HG02870 (cell line): ENCODE results near the gene RGL3.
"Not testable (repeated sequence)": the region's sequence is repeated elsewhere in the genome, so short reads cannot be mapped to it uniquely, and the experiment has no call there.

Experiments used
- ATAC-seq: cut with Tn5 transposase; IDR thresholded peaks from one replicate; pipeline ENCODE4 v1.9.1; 2021; ENCODE audit warnings: mild to moderate bottlenecking, moderate library complexity; ENCODE audit not compliant: unreplicated experiment

RGL3 gene

DNA sequence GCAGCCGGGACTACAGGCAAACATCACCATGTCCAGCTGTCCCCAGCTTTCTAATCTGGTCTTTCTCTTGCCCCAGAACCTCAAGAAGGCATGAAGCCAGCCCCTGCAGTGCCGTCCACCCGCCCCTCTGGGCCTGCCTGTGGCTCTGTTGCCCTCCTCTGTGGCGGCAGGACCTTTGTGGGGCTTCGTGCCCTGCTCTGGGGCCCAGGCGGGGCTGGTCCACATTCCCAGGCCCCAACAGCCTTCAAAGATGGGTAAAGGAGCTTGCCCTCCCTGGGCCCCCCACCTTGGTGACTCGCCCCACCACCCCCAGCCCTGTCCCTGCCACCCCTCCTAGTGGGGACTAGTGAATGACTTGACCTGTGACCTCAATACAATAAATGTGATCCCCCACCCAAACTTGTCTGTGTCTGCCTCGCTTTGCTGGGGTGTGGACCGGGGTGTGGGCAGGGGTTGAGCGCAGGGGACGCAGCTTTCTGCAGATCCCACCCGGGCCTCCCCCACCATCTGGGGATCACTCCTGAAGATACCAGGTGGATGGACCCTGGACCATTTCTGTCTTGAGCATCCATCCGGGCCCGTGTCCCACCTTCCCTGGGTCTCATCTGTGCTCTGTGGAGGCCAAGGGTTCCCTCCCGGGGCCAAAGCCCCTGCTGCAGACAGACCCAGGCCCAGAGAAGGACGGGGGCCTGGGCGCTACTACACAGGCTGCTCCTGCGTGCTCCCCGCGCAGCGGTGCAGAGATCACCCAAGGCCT is 31.6 kb upstream of the RGL3 start:
- ATAC-seq, result no peak

DNA sequence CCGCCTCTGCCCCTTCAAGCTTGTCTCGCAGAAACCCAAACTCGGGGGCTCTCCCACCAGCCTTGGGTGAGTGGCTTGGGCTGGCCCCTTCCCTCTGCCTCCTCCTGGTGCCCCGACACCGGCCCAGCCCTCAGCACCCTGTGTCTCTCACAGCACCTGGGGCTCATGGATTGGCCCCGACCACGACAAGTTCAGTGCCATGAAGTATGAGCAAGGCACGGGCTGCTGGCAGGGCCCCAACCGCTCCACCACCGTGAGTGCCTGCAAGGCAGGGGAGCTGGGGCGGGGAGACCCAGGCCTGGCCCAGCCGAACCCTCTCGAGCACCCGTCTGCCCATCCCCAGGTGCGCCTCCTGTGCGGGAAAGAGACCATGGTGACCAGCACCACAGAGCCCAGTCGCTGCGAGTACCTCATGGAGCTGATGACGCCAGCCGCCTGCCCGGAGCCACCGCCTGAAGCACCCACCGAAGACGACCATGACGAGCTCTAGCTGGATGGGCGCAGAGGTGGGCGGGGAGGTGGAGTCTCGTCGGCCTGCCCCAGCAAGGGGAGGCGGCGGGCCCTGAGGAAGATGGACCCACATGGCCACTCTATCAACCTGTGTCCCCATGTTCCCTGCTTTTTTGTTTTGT is 29.9 kb upstream of the RGL3 start:
- no peak for ATAC-seq

DNA sequence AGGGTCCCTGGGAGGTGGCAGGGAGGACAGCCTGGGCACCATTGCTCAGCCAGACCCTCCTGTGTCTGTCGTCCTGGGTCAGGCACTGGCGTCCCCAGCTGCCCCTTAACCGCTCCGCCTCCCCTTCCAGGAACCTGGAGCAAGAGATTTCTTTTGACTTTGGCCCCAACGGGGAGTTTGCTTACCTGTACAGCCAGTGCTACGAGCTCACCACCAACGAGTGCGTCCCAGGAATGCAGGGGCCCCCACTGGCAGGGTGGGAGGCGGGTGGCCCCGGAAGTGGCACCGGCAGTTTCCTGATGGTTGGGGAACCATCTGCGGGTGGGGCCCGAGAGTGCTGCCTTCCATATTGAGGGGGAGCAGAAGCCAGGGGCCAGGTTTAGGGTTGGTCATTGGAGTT is 29.3 kb upstream of the RGL3 start:
- ATAC-seq, result no peak

DNA sequence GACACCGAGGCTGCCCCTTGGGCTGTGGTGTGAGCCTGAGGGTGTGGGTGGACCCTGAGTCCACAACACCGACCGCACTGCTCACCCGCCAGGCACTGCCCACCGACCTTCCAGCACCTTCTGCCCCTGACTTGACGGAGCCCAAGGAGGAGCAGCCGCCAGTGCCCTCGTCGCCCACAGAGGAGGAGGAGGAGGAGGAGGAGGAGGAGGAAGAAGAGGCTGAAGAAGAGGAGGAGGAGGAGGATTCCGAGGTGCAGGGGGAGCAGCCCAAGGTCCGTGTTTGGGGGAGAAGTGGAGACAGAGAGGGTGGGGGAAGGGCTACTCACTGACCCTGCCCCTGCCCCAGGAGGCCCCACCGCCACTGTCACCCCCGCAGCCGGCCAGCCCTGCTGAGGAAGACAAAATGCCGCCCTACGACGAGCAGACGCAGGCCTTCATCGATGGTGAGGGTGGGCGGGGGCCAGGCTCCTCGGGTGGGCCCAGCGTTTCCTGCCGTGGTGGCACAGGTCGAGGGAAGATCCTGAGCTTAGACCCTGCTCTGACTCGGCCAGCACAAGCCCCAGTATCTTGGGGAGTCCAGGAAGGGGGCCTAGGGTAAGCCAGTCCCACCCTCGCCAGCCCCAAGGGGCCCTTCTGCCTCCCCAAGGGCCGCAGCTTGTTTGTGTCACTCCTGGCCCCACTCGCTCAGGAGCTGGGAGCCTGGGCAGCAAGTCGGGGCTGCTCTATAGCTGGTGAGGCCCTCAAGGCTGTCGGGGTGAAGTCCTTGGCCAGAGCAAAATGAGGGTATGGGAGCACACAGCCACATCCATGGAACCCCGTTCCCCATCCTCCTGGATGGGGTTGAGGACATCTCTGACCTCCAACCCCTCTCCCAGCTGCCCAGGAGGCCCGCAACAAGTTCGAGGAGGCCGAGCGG is 28.5 kb upstream of the RGL3 start:
- no peak for ATAC-seq

DNA sequence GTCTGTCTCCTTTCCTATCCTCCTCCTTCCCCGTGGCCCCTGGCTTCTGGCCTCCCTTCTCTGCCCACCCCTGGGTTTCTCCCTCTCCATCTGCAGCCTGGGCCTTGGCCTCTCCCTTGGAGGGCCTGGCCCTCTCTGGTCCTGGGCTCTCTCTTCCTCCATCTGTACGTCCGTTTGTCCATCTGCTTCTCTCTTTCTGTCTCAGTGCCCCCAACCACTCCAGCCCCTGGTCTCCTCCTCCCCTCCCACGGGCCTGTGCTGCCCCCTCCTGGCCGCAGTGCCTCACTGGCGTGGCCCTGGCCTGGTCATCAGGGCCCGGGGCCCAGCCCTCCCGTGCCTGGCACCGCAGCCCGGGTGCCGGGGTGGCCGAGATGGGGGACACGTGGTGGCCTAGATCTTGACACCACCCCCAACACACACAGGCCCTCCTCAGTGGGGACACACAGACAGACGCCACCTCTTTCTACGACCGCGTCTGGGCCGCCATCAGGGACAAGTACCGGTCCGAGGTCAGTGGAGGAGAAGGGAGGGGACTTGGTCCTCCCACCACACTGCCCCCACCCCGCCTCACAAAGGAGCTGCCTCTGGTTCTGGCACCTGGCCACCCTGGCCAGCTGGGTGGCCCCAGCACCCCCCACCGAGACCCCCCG is 27.7 kb upstream of the RGL3 start:
- no peak for ATAC-seq

DNA sequence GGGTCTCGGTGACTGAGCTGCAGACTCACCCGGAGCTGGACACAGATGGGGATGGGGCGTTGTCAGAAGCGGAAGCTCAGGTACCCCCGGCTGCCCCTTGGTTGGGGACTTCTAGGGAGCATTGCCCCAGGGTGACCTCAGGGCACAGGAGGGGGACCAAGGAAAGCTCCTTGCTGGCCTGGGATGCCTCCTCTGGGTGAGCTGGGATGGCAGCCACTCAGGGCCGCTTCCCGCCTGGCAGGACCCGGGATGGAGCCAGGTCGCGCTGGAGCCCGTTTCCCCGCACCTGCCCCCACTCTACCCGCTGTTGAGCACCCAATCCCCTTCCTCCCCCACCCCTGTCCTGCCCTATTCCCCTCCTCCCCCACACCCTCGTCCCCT is 27.1 kb upstream of the RGL3 start:
- ATAC-seq, result no peak

DNA sequence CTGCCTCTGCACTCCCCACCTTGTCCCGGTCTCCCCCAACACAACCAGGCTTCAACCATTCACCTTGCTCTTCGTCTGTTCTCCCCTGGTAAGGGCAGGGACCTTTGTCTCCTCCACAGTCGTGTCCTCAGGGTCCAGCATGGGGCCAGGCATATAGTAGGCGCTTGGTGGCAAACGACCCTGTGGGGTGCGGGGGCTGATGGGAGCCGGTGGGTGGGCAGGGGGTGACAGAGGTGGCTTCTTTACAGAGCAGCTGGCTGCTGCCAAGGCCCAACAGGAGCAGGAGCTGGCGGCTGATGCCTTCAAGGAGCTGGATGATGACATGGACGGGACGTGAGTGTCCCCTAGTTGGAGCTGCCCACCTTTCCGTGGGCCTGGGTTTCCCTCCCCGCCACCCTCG is 26.0 kb upstream of the RGL3 start:
- ATAC-seq, result no peak

DNA sequence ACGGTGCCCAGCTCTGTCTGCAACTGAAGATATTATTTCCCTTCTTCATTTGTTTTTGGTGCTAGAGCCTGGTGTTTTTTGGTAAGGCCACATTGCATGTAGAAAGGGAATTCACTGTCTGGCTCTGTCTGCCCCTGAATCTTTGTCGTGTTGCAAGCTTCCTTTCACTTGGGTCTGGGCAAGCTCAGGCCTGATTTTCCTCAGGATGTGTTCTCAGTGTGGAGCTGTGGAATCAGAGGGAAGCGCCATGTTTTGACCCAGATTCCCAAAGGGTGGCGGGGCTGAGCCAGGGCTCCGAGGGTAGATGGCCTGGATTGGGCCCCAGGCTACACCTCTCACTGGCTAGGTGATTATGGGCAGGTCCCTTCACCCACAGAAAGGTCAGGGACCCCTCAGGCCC is 24.9 kb upstream of the RGL3 start:
- no peak for ATAC-seq

DNA sequence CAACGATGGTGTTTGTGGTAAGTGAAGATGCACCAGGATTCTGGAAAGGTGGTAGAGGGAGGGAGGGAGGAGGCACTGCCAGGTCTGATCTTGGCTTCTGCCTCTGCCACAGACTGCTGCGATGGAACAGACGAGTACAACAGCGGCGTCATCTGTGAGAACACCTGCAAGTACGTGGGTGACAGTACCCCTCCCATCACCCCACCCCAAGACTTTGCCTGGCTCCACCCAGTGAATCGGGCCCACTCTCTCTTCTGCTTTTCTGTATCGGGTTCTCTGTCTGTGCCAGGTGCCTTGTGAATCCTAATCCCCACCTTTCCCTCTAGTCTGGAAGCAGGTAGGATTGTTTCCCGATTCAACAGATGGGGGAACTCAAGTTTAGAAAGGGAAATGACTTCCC is 18.8 kb upstream of the RGL3 start:
- no peak for ATAC-seq

DNA sequence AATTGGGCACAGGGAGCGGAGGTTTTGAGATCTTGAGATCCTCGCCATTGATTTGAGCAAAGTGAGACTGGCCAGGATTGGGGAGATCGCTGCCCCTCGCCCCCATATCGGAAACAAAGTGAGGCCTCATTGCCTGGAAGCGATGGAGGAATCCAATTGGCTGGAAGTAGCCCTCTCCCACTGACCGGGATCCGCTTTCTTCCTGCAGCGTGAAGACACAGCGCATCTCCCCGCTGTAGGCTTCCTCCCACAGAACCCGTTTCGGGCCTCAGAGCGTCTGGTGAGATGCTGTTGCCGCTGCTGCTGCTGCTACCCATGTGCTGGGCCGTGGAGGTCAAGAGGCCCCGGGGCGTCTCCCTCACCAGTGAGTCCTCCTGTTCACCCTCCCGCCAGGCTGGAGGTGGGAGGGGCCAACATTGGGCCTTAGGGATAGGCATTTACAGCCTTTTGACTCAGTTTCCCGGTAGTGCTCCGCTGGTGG is 16.8 kb upstream of the RGL3 start:
- ATAC-seq, result no peak

DNA sequence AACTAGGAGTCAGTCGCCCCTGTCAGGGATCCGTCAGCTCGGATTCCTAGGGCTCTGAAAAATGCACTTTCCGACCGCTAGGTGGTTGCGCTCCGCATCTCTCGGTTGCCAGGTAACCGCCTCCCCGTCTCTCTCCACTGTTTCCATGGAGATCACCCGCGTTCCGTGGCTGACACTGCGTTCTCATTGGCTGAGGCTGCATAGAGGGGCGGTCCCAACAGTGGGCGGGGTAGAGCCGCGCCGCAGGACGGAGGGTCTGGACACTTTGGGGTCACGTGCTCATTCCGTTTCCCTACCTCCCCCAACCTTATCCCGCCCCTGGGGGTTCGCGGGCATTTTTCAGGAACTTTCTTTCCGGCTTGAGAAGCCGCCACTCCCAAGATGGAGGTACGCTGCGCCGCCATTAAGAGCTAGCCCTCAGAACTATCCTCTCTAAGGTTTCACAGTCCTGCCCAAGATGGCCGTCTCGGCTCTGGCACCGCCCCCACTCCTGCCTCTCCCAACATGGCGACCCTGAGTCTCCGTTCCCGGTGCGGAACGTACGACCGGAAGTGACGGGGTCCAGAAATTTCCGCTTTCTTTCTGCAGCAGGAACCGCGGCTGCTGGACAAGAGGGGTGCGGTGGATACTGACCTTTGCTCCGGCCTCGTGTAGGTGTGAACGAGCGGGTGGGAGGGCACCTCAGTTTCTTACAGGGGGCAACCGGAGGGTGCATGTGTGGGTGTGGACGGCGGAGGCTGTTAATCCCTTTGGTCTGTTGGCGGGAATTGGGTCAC is 16.1 kb upstream of the RGL3 start, which contains the start of the genes ODAD3 and PRKCSH:
Gene ODAD3 (minus strand): TSS at position 65 of the 776 bp plus-strand sequence. CDS start 105 bp downstream, outside the sequence.
Gene PRKCSH (plus strand): TSS at position 579 of the 776 bp plus-strand sequence. CDS start 483 bp downstream, outside the sequence.
- peak; percentile 88 for ATAC-seq

DNA sequence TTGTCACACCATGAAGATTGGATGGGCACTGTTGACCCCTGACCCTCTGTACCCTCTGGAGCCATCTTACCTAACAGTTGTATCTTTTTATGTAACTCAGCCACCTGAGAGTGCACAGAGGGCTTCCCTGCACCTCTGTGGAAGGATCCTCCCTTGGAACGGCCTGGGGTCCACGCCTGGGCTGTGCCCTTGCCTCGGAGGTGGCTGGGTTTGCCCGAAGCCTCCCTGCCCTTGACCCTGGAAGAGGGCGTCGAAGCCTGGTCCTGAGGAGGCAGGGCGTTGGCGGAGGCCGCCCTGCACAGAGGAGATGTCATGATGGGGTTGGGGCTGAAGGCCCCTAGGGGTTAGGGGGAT is 15.6 kb upstream of the RGL3 start:
- ATAC-seq, result no peak

DNA sequence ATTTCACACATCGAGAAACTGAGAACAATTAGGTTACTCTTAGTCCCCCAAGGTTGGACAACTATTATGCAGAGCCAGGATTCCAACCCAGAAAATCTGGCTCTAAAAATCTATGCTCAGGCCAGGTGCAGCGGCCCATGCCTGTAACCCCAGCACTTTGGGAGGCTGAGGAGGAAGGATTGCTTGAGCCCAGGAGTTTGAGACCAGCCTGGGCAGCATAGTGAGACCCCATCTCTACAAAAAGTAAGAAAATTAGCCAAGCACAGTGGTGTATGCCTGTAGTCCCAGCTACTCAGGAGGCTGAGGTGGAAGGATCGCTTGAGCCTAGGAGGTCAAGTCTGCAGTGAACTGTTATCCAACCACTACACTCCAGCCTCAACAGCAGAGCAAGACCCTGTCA is 14.4 kb upstream of the RGL3 start:
- ATAC-seq, result not testable (repeated sequence)

DNA sequence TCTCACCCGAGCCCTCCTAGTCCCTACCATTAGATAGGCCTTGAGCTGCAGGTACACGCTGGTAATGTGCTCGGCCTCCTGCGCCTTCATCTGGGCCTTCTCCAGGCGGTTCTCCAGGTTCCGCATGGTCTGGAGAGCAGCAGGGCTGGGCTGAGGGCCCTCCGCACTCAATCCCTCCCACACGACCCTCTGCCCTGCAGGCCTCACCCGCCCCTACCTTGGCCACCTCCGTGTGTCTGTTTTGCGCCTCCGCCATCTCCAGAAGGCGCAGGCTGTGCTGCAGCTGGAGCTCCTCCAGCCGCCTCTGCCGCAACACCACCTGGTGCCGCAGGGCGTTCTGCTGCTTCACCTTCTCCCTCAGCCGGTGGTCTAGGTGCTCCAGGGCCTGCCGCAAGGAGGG is 7.5 kb upstream of the RGL3 start:
- no peak for ATAC-seq

DNA sequence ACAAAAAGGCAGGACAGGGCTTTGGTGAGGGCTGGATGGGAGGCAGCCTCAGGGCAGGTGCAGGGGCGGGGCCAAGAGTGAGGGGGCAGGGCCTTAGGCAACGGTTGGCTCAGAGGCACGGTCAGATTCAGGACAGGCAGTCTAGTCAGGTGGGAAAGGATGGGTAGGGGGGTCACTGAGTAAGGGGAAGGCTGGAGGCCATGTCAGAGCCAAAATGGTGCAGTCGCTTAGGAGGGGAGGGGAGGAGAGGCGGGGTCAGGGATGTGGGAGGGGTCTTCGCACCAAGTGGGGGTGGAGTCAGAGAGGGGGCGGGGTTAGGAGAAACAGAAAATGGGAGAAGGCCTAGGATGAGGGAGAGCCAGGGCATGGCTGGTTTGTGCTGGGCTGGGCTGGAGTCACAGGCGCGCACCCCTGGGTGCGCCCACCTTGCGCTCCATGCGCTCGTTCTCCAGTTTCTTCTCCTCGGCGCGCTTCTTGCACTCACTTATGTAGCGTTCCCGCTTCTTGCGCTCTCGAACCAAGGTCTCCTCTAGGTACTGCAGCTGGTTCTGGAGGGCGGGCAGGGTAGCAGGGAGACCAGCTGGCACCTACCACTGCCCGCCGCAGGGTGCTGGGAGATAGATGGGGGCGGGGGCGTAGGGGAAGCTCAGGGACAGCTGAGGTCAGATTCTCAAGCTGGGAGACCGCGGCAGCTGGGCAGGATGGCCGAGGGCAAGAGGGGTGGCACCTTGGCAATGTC is 6.8 kb upstream of the RGL3 start:
- no peak for ATAC-seq

DNA sequence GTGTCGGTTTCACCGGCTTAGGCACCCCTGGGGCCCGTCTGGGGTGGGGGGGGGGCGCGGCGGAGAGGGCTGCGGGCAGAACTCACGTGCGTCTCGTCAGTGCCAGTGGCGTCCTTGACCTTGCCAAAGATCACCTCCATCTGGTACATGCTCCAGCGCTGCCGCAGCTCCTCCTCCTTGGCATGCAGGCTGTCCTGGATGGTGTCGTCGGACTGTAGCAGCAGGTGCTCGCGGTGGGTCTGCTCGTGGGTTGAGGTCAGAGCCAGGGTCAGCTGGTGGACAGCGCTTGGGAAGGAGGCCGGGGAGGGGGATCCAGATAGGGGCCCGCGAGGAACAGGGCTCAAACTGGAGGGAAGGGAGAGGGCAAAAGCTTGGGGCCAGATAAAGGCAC is 4.7 kb upstream of the RGL3 start:
- no peak for ATAC-seq

DNA sequence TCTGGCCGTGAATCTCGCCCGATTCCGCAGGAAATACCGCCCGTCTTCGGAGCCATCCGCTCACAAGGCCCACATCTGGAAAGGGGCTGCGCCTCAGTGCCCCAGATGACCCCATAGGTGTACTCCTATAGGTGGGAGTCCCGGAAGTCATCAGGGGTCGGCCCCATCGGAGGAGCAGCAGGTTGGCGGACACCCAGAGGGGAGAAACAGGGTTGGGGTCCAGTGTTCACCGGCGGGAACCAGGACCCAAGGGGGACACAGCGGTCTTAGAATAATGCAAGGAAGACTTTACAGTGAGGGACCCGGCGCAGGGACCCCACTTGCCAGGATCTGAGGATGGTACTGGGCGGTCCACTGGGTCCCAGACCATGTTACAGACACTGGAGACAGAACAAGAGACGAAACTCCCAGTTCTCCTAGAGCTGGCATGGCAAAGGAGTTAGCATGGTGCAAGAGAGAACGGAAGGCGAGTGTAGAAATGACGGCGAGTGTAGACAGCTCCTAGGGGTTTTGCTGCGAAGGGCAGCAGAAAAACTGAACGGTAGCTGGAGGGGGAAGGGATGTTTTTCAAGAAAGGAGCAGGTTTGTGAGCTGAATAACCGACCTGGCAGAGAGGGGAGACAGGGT is 4.2 kb upstream of the RGL3 start:
- no peak for ATAC-seq

DNA sequence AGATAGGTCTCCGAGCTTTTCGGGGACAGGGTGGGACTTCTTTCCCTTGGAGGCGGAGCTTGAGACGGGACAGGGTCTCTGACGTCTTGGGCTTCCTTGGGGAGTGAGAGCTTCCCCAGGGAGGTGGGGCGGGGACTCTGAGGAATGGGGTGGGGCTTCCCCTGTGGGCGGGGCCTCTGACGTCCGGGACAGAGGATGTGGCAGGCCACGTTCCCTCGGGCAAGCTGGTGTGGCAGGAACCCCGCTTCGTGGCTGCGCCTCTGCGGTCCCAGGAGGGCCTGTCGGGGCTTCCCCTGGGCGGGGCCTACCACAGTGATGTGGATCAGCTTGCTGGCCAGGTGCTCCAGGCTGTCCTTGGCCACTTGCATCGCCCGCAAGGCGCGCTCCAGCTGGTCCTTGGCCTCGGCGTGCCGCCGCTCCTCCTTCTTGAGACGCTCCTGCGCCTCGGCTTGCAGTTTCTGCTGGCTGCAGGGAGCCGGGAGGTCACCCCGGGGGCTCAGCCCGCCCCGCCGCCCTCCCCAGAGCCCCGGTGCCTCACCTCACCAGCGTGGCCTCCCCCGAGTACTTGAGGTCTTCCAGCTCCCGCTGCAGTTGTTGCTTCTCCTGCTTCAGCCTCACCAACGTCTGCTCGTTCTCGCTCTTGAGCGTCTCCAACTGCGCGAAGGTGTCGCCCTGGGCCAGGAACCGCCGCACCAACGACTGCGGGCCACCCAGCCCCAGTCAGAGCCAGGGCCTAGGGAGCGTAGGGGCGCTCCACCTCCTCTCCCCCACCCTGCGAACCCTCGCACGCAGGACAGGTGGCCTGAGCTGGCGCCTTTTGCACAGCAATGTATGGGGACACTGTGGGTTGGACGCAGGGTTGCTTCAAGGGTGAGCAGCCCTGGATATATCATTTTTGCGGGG is 3.3 kb upstream of the RGL3 start:
- no peak for ATAC-seq
